ENCODE results near the gene PDE4D. TPM values are rescaled to one million over a fixed set of nuclear protein-coding genes. Genes with fewer than 3 reads are reported as not detected.
"Not testable (repeated sequence)": the region's sequence is repeated elsewhere in the genome, so short reads cannot be mapped to it uniquely, and the experiment has no call there.

The PDE4D gene
- total RNA-seq, 1 donor from 2014 or later: 14.2 TPM

DNA sequence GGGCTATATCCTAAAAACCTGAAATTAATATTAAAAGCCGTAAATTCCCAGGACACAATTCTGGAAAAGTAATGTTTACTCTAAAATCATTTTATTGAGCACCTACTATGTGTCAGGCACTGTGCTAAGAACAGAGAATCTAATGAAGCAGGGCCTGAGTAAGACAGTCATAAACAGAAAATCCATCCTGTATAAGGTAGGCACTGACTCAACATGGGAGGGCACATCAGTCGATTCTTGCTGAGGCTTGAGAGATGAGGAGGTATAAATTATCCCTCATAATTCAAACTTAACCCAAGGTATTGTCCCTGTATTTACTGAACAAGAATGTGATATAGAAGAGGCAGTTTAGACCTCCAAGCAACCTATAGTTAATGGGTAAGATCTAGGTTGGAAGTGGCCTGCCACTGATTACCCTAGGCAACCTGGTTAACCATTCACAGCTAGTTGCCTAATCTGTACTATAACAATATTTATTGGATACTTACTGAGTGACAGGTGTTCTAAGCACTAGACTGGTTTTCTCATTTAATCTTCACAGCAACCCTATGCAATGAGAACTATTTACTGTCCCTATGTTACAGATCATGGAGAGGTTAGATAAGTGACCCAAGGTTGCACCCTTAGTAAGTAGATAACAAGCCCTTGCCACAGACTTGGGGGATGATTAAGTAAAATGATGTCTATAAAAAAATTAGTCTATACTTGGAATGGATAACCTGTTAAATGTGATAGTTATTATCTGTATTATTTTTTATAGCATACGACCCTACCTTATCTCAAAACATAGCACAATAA, 317.7 kb downstream of the PDE4D start:
- TF ChIP-seq, protein P1, sequence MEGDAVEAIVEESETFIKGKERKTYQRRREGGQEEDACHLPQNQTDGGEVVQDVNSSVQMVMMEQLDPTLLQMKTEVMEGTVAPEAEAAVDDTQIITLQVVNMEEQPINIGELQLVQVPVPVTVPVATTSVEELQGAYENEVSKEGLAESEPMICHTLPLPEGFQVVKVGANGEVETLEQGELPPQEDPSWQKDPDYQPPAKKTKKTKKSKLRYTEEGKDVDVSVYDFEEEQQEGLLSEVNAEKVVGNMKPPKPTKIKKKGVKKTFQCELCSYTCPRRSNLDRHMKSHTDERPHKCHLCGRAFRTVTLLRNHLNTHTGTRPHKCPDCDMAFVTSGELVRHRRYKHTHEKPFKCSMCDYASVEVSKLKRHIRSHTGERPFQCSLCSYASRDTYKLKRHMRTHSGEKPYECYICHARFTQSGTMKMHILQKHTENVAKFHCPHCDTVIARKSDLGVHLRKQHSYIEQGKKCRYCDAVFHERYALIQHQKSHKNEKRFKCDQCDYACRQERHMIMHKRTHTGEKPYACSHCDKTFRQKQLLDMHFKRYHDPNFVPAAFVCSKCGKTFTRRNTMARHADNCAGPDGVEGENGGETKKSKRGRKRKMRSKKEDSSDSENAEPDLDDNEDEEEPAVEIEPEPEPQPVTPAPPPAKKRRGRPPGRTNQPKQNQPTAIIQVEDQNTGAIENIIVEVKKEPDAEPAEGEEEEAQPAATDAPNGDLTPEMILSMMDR (IDR thresholded peaks at IDR 0.05; ENCODE audit: insufficient read depth, low read depth, low read length): no peak
- TF ChIP-seq EZH2 (IDR thresholded peaks at IDR 0.05; ENCODE audit: insufficient read depth, low read length): no peak
- H3K27me3 ChIP-seq (ENCODE audit: insufficient read depth, low read length): no peaks in the 10 kb centered on the region
- no peaks in the 10 kb centered on the region for H3K36me3 Mint-ChIP-seq (ENCODE audit: low read depth, unreplicated experiment)

DNA sequence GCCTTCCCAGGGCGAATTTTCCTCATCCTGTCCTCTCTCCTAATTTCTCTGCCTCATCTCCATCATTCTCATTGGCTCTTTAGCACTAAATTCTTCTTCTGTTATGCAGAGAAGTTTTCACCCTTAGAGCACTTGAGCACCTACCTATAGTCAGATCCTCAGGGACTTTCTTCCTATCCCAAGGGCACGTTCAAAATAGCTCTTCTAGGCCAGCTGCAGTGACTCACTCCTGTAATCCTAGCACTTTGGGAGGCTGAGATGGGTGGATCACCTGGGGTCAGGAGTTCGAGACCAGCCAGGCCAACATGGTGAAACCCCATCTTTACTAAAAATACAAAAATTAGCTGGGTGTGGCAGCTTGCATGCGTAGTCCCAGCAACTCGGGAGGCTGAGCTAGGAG, 320.0 kb downstream of the PDE4D start:
- H3K36me3 Mint-ChIP-seq (ENCODE audit: low read depth, unreplicated experiment); FAIRE-seq; H3K4me3 Mint-ChIP-seq (ENCODE audit: unreplicated experiment); H3K9ac ChIP-seq (ENCODE audit: low read length); H2AFZ ChIP-seq (ENCODE audit: low read depth, low read length); H3K27me3 ChIP-seq (ENCODE audit: insufficient read depth, low read length); H3K9me3 ChIP-seq (ENCODE audit: insufficient read depth, low read depth, low read length); H3K36me3 ChIP-seq (ENCODE audit: insufficient read depth, low read length); H3K9me3 Mint-ChIP-seq (ENCODE audit: unreplicated experiment); H3K4me1 ChIP-seq (ENCODE audit: insufficient read depth, low read length); H3K4me2 ChIP-seq (ENCODE audit: low read length); H3K27ac ChIP-seq (ENCODE audit: low read depth, low read length); H3K4me3 ChIP-seq (ENCODE audit: insufficient read depth, low read depth, low read length); H3K27me3 Mint-ChIP-seq (ENCODE audit: low read depth, unreplicated experiment); H3K79me2 ChIP-seq (ENCODE audit: insufficient read depth, low read length); H3K27ac Mint-ChIP-seq (ENCODE audit: unreplicated experiment); DNase-seq (ENCODE audit: low read depth); H4K20me1 ChIP-seq (ENCODE audit: insufficient read depth, low read length): not testable (repeated sequence)
- H3K4me1 Mint-ChIP-seq (ENCODE audit: low read depth, unreplicated experiment): peaks cover 11% of the 10 kb centered on the region

More for the DNA sequence above, 317.7 kb downstream of the PDE4D start:
- no peaks in the 10 kb centered on the region for H4K20me1 ChIP-seq (ENCODE audit: insufficient read depth, low read length)
- H2AFZ ChIP-seq (ENCODE audit: low read depth, low read length): no peak overlapping the region
- no peaks in the 10 kb centered on the region for H3K79me2 ChIP-seq (ENCODE audit: insufficient read depth, low read length)
- no peak overlapping the region for H3K27ac ChIP-seq (ENCODE audit: low read depth, low read length)
- no peak for FAIRE-seq
- H3K4me1 Mint-ChIP-seq (ENCODE audit: low read depth, unreplicated experiment): peaks cover 22% of the 10 kb centered on the region
- H3K4me3 Mint-ChIP-seq (ENCODE audit: unreplicated experiment): no peak overlapping the region
- no peaks in the 10 kb centered on the region for H3K9me3 ChIP-seq (ENCODE audit: insufficient read depth, low read depth, low read length)
- H3K4me2 ChIP-seq (ENCODE audit: low read length): no peak overlapping the region
- no peaks in the 10 kb centered on the region for H3K4me1 ChIP-seq (ENCODE audit: insufficient read depth, low read length)
- H3K27me3 Mint-ChIP-seq (ENCODE audit: low read depth, unreplicated experiment): no peaks in the 10 kb centered on the region
- no peak overlapping the region for H3K9ac ChIP-seq (ENCODE audit: low read length)
- H3K9me3 Mint-ChIP-seq (ENCODE audit: unreplicated experiment): no peaks in the 10 kb centered on the region
- no peaks in the 10 kb centered on the region for H3K36me3 ChIP-seq (ENCODE audit: insufficient read depth, low read length)
- no peak for DNase-seq (ENCODE audit: low read depth)
- H3K27ac Mint-ChIP-seq (ENCODE audit: unreplicated experiment): no peak overlapping the region
- H3K4me3 ChIP-seq (ENCODE audit: insufficient read depth, low read depth, low read length): no peak overlapping the region

DNA sequence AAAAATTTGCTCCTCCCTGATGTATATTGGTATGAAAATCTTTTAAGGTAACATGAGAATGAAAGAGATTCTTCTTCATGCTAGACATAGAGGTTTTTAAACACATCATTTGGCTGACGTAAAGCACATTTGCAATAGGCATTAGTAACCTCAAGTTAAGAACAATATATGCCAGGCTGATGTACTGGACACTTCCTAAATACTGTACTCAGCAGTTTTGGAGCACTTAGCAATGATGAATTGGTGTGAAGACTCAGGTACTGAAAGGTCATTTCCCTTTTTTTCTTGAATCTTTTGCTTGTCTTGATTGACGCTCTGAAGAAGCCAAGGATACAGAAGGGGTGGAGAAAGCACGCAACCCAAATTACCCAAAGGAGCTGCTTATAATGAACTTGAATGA, 322.5 kb downstream of the PDE4D start:
- Histone ChIP-seq H2AFZ (ENCODE audit: low read depth, low read length) (no peak overlapping the region), H3K9ac (ENCODE audit: low read length) (no peak overlapping the region), H3K27me3 (ENCODE audit: insufficient read depth, low read length) (no peaks in the 10 kb centered on the region), H3K4me2 (ENCODE audit: low read length) (no peak overlapping the region), H3K4me1 (ENCODE audit: insufficient read depth, low read length) (peaks cover 6% of the 10 kb centered on the region), H4K20me1 (ENCODE audit: insufficient read depth, low read length) (no peaks in the 10 kb centered on the region), H3K27ac (ENCODE audit: low read depth, low read length) (no peak overlapping the region), H3K9me3 (ENCODE audit: insufficient read depth, low read depth, low read length) (no peaks in the 10 kb centered on the region), H3K36me3 (ENCODE audit: insufficient read depth, low read length) (no peaks in the 10 kb centered on the region), H3K79me2 (ENCODE audit: insufficient read depth, low read length) (no peaks in the 10 kb centered on the region), H3K4me3 (ENCODE audit: insufficient read depth, low read depth, low read length) (no peak overlapping the region)
- DNase-seq (ENCODE audit: low read depth) (no peak), FAIRE-seq (peak; percentile 5)
- Mint-ChIP-seq H3K27me3 (ENCODE audit: low read depth, unreplicated experiment) (peaks cover 2% of the 10 kb centered on the region), H3K9me3 (ENCODE audit: unreplicated experiment) (no peaks in the 10 kb centered on the region), H3K36me3 (ENCODE audit: low read depth, unreplicated experiment) (no peaks in the 10 kb centered on the region), H3K4me1 (ENCODE audit: low read depth, unreplicated experiment) (no peaks in the 10 kb centered on the region), H3K27ac (ENCODE audit: unreplicated experiment) (no peak overlapping the region), H3K4me3 (ENCODE audit: unreplicated experiment) (no peak overlapping the region)
- TF ChIP-seq, protein P1 (IDR thresholded peaks at IDR 0.05; ENCODE audit: insufficient read depth, low read depth, low read length): no peak
- TF ChIP-seq EZH2 (IDR thresholded peaks at IDR 0.05; ENCODE audit: insufficient read depth, low read length): no peak

All from astrocyte (in vitro differentiated cells and primary cell).